COR-L47 (cell line): Measurements from ENCODE around the gene KDM3B.

Experiments
- DNase-seq: peaks from one replicate; lab custom pipeline; 2025; lab: John Stamatoyannopoulos, UW

Gene KDM3B

GRCh38 chr5:138402640-138403039 is 50.2 kb downstream of the KDM3B start:
- no peak for DNase-seq

- DNase-seq, result no peak
These were observed 55.5 kb downstream of the KDM3B start for GRCh38 chr5:138408023-138408422.

DNA sequence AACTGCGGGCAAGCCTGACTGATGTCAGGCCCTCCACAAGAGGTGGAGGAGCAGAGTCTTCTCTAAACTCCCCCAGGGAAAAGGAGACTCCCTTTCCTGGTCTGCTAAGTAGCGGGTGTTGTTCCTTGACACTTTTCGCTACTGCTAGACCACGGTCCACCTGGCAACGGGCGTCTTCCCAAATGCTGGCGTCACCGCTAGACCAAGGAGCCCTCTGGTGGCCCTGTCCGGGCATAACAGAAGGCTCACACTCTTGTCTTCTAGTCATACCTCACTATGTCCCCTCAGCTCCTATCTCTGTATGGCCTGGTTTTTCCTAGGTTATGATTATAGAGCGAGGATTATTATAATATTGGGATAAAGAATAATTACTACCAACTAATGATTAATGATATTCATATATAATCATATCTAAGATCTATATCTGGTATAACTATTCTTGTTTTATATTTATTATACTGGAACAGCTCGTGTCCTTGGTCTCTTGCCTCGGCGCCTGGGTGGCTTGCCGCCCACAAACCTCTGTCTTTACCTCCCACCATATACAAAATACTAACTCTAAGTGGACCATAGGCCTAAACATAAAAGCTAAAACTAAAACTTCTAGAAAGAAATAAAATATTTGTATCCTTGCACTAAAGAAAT is 58.6 kb downstream of the KDM3B start:
- peak; percentile 6 for DNase-seq

GRCh38 chr5:138418444-138418843 is 66.0 kb downstream of the KDM3B start:
- DNase-seq, result no peak

DNA sequence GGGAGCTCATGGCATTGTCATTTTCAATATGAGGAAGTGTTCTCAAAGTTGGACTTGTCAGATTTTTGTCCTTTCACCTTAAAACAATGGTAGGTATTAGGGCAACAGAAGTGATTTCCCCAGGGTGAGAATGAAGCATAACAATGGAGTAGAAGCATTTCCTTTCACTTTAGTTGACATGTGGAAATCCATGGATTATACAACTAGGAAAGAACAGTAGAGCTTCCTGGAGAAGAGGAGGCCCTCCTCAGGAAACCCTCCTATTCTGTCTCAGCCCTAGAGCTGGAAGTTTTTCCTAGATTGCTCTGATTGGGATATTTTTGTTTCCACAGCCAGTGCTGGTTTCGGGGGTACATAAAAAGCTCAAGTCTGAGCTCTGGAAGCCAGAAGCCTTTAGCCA is 72.6 kb downstream of the KDM3B start:
- DNase-seq, result no peak

DNA sequence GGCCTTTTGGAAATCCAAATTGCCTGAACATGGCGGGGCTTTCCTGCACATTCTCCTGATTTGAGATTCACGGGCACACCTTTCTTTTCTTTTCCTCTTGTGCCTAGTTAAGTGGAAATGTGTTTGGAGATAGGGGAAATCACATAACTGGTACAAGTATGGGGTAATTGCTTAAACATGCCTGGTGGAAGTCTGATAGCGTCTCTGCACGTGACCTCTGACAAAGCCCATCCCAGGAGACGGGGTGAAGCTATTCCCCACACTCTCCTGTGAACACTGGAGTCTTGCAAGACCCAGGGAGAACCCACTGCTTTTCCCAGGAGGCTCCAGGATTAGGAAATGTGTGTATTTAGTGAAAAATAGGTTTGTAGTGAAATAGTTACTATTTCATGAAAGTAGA is 83.5 kb downstream of the KDM3B start:
- no peak for DNase-seq

DNA sequence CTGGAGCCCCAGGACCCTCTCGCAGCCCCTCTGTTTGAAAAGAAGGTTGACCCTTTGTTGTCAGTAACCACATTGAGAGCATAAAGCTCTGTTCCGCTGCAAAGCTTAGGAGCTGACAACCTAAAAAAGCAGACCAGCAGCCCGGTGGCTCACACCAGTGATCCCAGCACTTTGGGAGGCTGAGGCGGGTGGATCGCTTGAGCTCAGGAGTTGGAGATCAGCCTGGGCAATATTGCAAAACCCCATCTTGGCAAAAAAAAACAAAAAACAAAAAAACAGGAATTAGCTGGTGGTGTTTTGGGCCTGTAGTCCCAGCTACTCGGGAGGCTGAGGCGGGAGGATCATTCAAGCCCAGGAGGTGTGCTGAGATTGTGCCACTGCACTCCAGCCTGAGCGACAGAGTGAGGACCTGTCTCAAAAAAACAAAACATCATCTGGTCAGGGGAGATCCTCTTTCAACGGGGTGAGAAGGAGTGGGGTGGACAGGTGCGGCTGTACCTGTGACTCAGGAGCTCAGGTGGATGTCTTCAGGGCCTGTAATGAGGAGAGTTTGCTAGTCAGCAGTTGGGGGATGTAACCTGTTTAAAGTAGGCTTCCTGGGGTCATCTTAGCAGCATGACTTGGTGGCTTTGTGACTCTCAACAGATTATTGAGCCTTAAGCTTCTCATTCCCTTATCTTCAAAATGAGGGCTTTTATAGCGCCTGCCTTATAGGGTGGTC is 85.7 kb downstream of the KDM3B start:
- DNase-seq, result no peak

DNA sequence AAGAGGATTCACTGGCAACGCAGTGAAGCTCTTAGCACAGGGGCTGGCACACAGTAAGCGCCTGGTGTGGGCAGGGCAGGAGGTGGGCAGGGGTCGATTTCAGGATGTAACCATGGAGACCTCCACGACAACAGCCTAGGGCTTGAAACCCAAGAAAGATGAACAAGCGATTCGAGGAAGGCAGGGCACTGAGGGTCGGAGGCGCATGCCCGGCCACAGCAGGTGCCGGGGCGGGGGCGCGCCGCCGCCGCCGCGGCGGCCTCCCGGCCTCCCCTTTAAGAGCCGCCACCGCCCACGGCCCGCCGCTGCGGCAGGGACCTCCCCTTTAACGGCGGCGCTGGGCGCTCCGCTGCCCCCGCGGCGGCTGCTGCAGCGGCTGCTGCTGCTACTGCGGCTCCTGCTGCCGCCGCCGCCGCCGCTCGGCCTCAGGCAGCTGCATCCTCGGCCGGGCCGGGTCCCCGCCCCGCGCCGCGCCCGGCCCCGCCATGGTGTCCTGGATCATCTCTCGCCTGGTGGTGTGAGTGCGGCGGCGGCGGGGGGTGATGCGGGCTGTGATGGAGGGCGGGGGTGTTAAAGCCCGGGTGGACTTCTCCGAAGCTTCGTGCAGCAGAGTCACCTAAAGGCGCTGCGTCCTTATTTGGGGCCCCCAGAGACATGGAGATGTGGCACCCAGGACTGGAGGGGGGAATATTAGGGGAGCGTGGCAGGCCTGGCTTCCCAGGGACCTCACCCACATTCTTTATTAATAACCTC is 86.4 kb downstream of the KDM3B start, which contains the start of gene REEP2:
Gene REEP2 (plus strand): TSS at position 334 of the 753 bp plus-strand sequence. CDS start 152 bp downstream, at position 486.
- peak; percentile 67 for DNase-seq

DNA sequence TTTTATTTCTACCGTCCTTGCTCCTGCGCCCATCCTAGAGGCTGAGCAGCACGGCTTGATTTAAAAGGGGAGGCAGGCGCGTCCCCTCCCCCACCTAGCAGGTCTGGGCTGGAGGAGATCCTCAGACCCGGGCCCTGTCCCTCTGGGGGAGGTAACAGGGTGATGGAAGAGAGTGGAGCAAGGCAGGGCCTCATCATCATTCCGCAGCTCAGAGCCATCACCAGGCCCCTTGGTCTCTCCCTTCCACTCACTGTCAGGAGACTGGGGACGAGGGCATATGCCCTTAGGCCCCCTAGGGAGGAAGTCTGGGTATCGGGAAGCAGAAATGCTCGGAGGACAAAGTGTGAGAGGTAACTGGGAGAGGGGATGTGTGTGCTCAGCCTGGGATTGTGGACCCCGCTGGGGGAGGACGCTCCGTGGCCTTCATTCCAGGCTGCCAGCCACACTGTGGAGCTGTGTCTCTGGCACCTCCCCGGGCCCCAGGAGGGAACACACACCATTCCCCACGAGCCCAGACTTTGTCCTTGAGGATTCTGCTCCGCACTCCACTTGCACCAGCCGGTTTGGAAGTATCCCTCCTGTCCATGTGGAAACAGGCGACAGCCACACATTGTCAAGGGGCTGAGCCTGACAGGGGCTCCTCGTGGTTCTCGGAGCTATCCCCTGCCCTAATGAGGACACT is 87.1 kb downstream of the KDM3B start:
- DNase-seq, result no peak

- no peak for DNase-seq
These were observed 87.9 kb downstream of the KDM3B start for GRCh38 chr5:138440159-138441073.

GRCh38 chr5:138441221-138441620 is 88.7 kb downstream of the KDM3B start:
- DNase-seq, result no peak

- DNase-seq, result no peak
These were observed 91.7 kb downstream of the KDM3B start for GRCh38 chr5:138444078-138444773.

DNA sequence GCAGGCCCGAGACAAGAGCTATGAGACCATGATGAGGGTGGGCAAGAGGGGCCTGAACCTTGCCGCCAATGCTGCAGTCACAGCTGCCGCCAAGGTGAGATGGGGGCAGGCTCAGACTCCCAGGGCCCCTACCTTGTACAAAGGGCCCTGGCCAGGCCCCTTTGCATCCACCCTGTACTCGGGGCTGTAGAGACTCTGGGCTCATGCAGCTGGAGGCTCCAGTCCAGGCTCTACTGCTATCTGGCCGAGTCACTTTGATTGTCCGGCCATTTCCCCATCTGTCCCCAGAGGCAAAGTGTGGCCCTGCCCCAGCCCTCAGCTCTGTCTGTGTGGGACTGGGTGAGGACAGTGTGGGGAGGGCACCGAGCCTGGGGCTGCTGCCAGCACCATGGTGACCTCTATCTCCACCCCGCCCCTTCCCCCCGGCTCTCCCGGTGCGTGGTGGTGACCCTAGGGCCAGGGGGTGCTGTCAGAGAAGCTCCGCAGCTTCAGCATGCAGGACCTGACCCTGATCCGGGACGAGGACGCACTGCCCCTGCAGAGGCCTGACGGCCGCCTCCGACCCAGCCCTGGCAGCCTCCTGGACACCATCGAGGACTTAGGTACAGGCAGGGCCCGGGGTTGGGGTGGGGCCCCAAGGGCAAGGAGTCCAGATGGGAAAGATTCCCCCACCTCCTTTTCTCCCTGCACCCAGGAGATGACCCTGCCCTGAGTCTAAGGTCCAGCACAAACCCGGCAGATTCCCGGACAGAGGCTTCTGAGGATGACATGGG is 92.5 kb downstream of the KDM3B start:
- DNase-seq, result no peak

DNA sequence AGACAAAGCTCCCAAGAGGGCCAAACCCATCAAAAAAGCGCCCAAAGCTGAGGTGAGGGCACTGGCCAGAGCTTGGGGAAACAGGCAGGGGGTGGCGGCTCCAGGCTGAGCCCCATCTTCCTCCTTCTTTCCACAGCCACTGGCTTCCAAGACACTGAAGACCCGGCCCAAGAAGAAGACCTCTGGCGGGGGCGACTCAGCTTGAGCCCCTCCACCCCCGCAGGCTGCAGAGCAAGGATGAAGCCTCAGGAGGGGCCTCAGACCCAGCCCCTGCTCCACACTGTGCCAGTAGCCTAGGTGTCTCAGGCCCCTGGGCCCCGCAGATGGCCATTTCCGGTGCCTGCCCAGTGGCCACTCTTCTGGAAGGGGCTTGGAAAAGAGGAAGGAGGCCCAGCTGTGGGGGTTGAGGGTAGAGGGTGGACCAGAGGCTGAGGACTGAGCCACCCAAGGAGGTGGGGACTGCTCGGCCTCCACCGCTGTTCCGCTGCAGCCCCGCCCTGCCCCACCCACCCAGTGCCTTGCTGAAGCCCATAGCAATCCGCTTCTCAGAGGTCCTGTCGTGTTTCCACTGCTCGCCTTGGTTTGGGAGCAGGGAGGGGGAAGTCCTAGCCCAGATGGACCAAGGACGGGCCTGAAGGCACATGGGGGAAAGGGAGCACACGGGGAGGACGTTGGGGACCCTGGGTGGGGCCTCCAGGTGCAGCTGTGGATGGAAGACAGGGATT is 93.2 kb downstream of the KDM3B start:
- DNase-seq, result no peak

DNA sequence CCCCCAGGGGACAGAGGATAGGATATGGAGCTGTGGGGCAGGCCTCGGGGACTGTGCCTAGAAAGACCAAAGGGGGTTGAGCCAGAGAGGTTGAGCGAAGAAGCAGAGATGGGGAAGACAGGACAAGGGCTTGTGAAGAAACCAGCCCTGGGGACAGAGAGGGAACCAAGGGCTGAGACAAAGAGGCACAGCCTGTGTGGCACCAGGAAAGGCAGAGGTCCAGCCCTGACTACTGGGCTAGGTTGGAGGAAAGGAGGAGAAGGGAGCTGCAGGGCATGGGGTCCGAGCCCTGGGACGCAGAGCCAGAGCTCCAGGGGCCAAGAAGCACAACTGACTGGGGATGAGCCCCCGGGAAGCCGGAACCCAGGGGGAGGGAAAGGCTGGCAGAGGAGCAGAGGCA is 95.6 kb downstream of the KDM3B start:
- no peak for DNase-seq

- DNase-seq, result peak; percentile 99
These were observed 96.3 kb downstream of the KDM3B start for GRCh38 chr5:138448481-138449398.

- peak; percentile 83 for DNase-seq
These were observed 97.2 kb downstream of the KDM3B start for GRCh38 chr5:138449501-138450239.
